Sigmoid colon (tissue), 7 donors: Measurements from ENCODE around the gene ERMARD. TPM values are rescaled to one million over a fixed set of nuclear protein-coding genes. Genes with fewer than 3 reads are reported as not detected.

ENCODE experiments used
- DNase-seq: peaks from one replicate; pipeline ENCODE4 v3.0.0-alpha.2; 2019
- H3K27ac ChIP-seq, 4 donors: fragments of 200-600 bp; sonication (generic); one replicate each; pipeline ENCODE4 v1.5.1; 2016 to 2019; ENCODE audit warnings: mild to moderate bottlenecking in 1 of 4
- H3K27me3 ChIP-seq, 3 donors: fragments of 200-600 bp; sonication (generic); one replicate each; pipeline ENCODE4 v1.5.1; 2019; ENCODE audit warnings: mild to moderate bottlenecking in 1 of 3
- H3K36me3 ChIP-seq, 4 donors: fragments of 200-600 bp; sonication (generic); one replicate each; pipeline ENCODE4 v1.5.1; 2016 to 2019
- H3K4me1 ChIP-seq, 4 donors: fragments of 200-600 bp; sonication (generic); one replicate each; pipeline ENCODE4 v1.5.1; 2017 to 2019
- H3K4me3 ChIP-seq, 4 donors: fragments of 200-600 bp; sonication (generic); one replicate each; pipeline ENCODE4 v1.5.1; 2017 to 2019; ENCODE audit warnings: mild to moderate bottlenecking in 2 of 4, moderate library complexity in 1 of 4
- H3K9me3 ChIP-seq, 4 donors: fragments of 200-600 bp in 3 of 4; sonication (generic) in 3 of 4; one replicate each; pipeline versions ENCODE4 v1.5.1 to v1.6.1; 2013 to 2019
- CTCF ChIP-seq, 4 experiments: fragments of 450-650 bp in 3 of 4; fragments of 200-600 bp in 1 of 4; IDR thresholded peaks; one replicate each; pipeline ENCODE4 v1.5.1; 2016 to 2019; ENCODE audit warnings: antibody characterized with exemption in 4 of 4, mild to moderate bottlenecking in 3 of 4, moderate library complexity in 2 of 4
- EP300 ChIP-seq, 4 donors: sonication (generic); formaldehyde crosslinking; IDR thresholded peaks; one replicate each; pipeline ENCODE4 v1.6.1; 2017; ENCODE audit warnings: antibody characterized with exemption in 4 of 4
- POLR2A ChIP-seq, 2 donors: fragments of 450-650 bp; IDR thresholded peaks; one replicate each; pipeline ENCODE4 v1.6.1; 2016; ENCODE audit warnings: antibody characterized with exemption in 2 of 2, mild to moderate bottlenecking in 2 of 2, moderate library complexity in 2 of 2
- POLR2AphosphoS5 ChIP-seq, 4 donors: sonication (generic); formaldehyde crosslinking; IDR thresholded peaks; one replicate each; pipeline ENCODE4 v1.6.1; 2017; ENCODE audit warnings: antibody characterized with exemption in 4 of 4
- WGBS, 2 donors: extraction: QIAGEN DNeasy Blood & Tissue Kit; methylation state at CpG; one replicate each; pipeline ENCODE4 v1.1.7; 2013; 5-methylcytosine and 5-hydroxymethylcytosine counted together
- intact Hi-C: fragments of 100-400 bp; cut with DNase I; formaldehyde crosslinking; loops from one replicate; pipeline ENCODE4 v1.15.1; 2023
- polyA plus RNA-seq, 3 donors: library from polyadenylated mRNA; stranded (reverse); fragments of 200-250 nt; gene quantifications; one replicate each; pipeline ENCODE4 v1.2.3, GENCODE V29; 2013
- total RNA-seq, 4 donors: library from RNA; depleted of rRNA; stranded (reverse); fragments of >200 nt; gene quantifications; one replicate each; pipeline ENCODE4 v1.1.0, GENCODE V29; 2016
- donor health status: healthy with polysubstance abuse.
- donor health status: Bipolar disorder and iron deficiency.
- donor health status: healthy.

ERMARD gene
- total and polyA plus RNA-seq, 7 donors: 9.0 to 32.4 (median 18.2) TPM

GRCh38 chr6:169804427-169804826 is 53.0 kb downstream of the ERMARD start:
- TF ChIP-seq POLR2A (IDR thresholded peaks at IDR 0.05) (no peak), POLR2AphosphoS5 (IDR thresholded peaks at IDR 0.05) (no peak), CTCF (IDR thresholded peaks at IDR 0.05) (no peak), EP300 (IDR thresholded peaks at IDR 0.05) (no peak)
- DNase-seq: no peak
- Histone ChIP-seq H3K36me3 (no peaks in the 10 kb centered on the region), H3K27ac (no peak overlapping the region), H3K4me1 (peaks cover 0 to 9% (median 0%) of the 10 kb centered on the region in 4 donors), H3K4me3 (no peak overlapping the region), H3K9me3 (no peaks in the 10 kb centered on the region), H3K27me3 (peaks cover 0 to 26% (median 0%) of the 10 kb centered on the region in 3 donors)
- intact Hi-C loops: no loop called here

- TF ChIP-seq EP300 (IDR thresholded peaks at IDR 0.05) (no peak), POLR2AphosphoS5 (IDR thresholded peaks at IDR 0.05) (no peak)
- Histone ChIP-seq H3K4me1 (peaks cover 0 to 5% (median 0%) of the 10 kb centered on the region in 4 donors), H3K27ac (no peak overlapping the region), H3K36me3 (no peaks in the 10 kb centered on the region), H3K27me3 (peaks cover 0 to 26% (median 0%) of the 10 kb centered on the region in 3 donors), H3K9me3 (no peaks in the 10 kb centered on the region), H3K4me3 (no peak overlapping the region)
- WGBS, 2 donors: 37 to 67% methylated on average over 7 of the region's 7 CpGs
- intact Hi-C loops: no loop called here
- no peak for DNase-seq
Measured at GRCh38 chr6:169805242-169805838, 53.9 kb downstream of the ERMARD start.

GRCh38 chr6:169806701-169807100 is 55.3 kb downstream of the ERMARD start:
- no peak for TF ChIP-seq POLR2AphosphoS5 (IDR thresholded peaks at IDR 0.05)
- TF ChIP-seq CTCF (IDR thresholded peaks at IDR 0.05): no peak
- TF ChIP-seq EP300 (IDR thresholded peaks at IDR 0.05): no peak
- TF ChIP-seq POLR2A (IDR thresholded peaks at IDR 0.05): no peak
- H3K27me3 ChIP-seq: peaks cover 0 to 26% (median 0%) of the 10 kb centered on the region in 3 donors
- DNase-seq: no peak
- no peak overlapping the region for H3K4me3 ChIP-seq
- intact Hi-C loops: no loop called here
- no peaks in the 10 kb centered on the region for H3K36me3 ChIP-seq
- no peaks in the 10 kb centered on the region for H3K4me1 ChIP-seq
- H3K27ac ChIP-seq: no peak overlapping the region
- 74 to 88% methylated on average over 1 of the region's 1 CpG for WGBS, 2 donors
- H3K9me3 ChIP-seq: no peaks in the 10 kb centered on the region

- intact Hi-C loops: no loop called here
- Histone ChIP-seq H3K36me3 (no peaks in the 10 kb centered on the region), H3K4me3 (no peak overlapping the region), H3K9me3 (no peaks in the 10 kb centered on the region), H3K27me3 (peaks cover 0 to 26% (median 0%) of the 10 kb centered on the region in 3 donors), H3K27ac (no peak overlapping the region), H3K4me1 (no peaks in the 10 kb centered on the region)
- 45 to 75% methylated on average over 1 of the region's 1 CpG for WGBS, 2 donors
- no peak for TF ChIP-seq POLR2AphosphoS5 (IDR thresholded peaks at IDR 0.05)
- no peak for DNase-seq
Measured at GRCh38 chr6:169807229-169807628, 55.8 kb downstream of the ERMARD start.

GRCh38 chr6:169807699-169808607 is 56.5 kb downstream of the ERMARD start:
- DNase-seq: no peak
- WGBS, 2 donors: 64 to 76% methylated on average over 9 of the region's 9 CpGs
- no peaks in the 10 kb centered on the region for H3K9me3 ChIP-seq
- H3K27me3 ChIP-seq: peaks cover 0 to 26% (median 0%) of the 10 kb centered on the region in 3 donors
- H3K36me3 ChIP-seq: no peaks in the 10 kb centered on the region
- H3K27ac ChIP-seq: no peak overlapping the region
- H3K4me1 ChIP-seq: no peaks in the 10 kb centered on the region
- TF ChIP-seq EP300 (IDR thresholded peaks at IDR 0.05) (no peak), CTCF (IDR thresholded peaks at IDR 0.05) (no peak), POLR2A (IDR thresholded peaks at IDR 0.05) (no peak), POLR2AphosphoS5 (IDR thresholded peaks at IDR 0.05) (no peak)
- intact Hi-C loops: no loop called here
- H3K4me3 ChIP-seq: no peak overlapping the region
